Suprapubic skin (tissue), 4 donors: ENCODE measurements around the gene CCDC201. TPM values are rescaled to one million over a fixed set of nuclear protein-coding genes. Genes with fewer than 3 reads are reported as not detected.

Experiments used
- DNase-seq, 2 donors: peaks; one replicate each; pipeline ENCODE4 v3.0.0-alpha.2; 2019; ENCODE audit warnings: low spot score in 2 of 2
- H3K27ac ChIP-seq: fragments of 200-600 bp; sonication (generic); one replicate; pipeline ENCODE4 v1.5.1; 2019
- H3K27me3 ChIP-seq: fragments of 200-600 bp; sonication (generic); one replicate; pipeline ENCODE4 v1.5.1; 2019
- H3K36me3 ChIP-seq: fragments of 200-600 bp; sonication (generic); one replicate; pipeline ENCODE4 v1.5.1; 2019
- H3K4me1 ChIP-seq: fragments of 200-600 bp; sonication (generic); one replicate; pipeline ENCODE4 v1.5.1; 2019
- H3K4me3 ChIP-seq: fragments of 200-600 bp; sonication (generic); one replicate; pipeline ENCODE4 v1.5.1; 2019; ENCODE audit warnings: mild to moderate bottlenecking
- H3K9me3 ChIP-seq: fragments of 200-600 bp; sonication (generic); one replicate; pipeline ENCODE4 v1.5.1; 2019
- EP300 ChIP-seq: sonication (generic); formaldehyde crosslinking; IDR thresholded peaks from one replicate; pipeline ENCODE4 v1.6.1; 2017; ENCODE audit warnings: antibody characterized with exemption
- POLR2A ChIP-seq, 2 donors: fragments of 450-650 bp; IDR thresholded peaks; one replicate each; pipeline ENCODE4 v1.6.1; 2017; ENCODE audit warnings: antibody characterized with exemption in 2 of 2, mild to moderate bottlenecking in 2 of 2, moderate library complexity in 2 of 2
- POLR2AphosphoS5 ChIP-seq, 3 donors: sonication (generic); formaldehyde crosslinking; IDR thresholded peaks; one replicate each; pipeline ENCODE4 v1.6.1; 2017; ENCODE audit warnings: antibody characterized with exemption in 3 of 3
- WGBS: methylation state at CpG from one replicate; pipeline ENCODE4 v1.1.5; 2018; 5-methylcytosine and 5-hydroxymethylcytosine counted together
- total RNA-seq, 4 donors: library from RNA; depleted of rRNA; stranded (reverse); fragments of >200 nt; gene quantifications; one replicate each; pipeline ENCODE4 v1.1.0, GENCODE V29; 2016
- TF ChIP-seq, protein P1 (sequence below), 2 donors: fragments of 200-600 bp in 1 of 2; fragments of 450-650 bp in 1 of 2; sonication (generic) in 1 of 2; IDR thresholded peaks; one replicate each; pipeline ENCODE4 v1.5.1; 2016 to 2019; ENCODE audit warnings: antibody characterized with exemption in 2 of 2, mild to moderate bottlenecking in 1 of 2, moderate library complexity in 1 of 2

Gene CCDC201
- total RNA-seq, 4 donors from 2014 or later: not detected

DNA sequence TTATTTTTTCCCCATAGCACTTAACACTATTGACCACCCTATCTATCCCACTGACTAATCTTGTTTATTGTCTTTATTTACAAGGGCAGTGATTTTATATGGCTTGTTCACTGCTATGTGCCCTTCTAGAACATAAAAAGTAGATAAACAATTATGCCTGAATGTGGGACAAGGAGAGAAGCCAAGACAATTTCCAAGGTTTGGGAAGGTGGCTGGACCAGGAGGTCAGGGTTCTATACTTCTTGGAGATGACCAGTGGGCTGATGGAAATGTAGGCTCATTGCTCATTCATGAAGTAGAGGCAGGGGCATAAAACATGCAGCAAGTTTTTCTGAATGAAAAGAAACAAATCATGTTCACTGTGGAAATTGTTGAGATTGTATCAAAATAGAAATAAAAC lies 36.7 kb upstream of the CCDC201 start:
- no peak overlapping the region for H3K27ac ChIP-seq
- no peak overlapping the region for H3K4me3 ChIP-seq
- H3K4me1 ChIP-seq: no peaks in the 10 kb centered on the region
- peaks cover 22% of the 10 kb centered on the region for H3K36me3 ChIP-seq
- no peaks in the 10 kb centered on the region for H3K27me3 ChIP-seq
- TF ChIP-seq POLR2A (IDR thresholded peaks at IDR 0.05) (no peak), EP300 (no peak), POLR2AphosphoS5 (IDR thresholded peaks at IDR 0.05) (no peak)
- TF ChIP-seq, protein P1, sequence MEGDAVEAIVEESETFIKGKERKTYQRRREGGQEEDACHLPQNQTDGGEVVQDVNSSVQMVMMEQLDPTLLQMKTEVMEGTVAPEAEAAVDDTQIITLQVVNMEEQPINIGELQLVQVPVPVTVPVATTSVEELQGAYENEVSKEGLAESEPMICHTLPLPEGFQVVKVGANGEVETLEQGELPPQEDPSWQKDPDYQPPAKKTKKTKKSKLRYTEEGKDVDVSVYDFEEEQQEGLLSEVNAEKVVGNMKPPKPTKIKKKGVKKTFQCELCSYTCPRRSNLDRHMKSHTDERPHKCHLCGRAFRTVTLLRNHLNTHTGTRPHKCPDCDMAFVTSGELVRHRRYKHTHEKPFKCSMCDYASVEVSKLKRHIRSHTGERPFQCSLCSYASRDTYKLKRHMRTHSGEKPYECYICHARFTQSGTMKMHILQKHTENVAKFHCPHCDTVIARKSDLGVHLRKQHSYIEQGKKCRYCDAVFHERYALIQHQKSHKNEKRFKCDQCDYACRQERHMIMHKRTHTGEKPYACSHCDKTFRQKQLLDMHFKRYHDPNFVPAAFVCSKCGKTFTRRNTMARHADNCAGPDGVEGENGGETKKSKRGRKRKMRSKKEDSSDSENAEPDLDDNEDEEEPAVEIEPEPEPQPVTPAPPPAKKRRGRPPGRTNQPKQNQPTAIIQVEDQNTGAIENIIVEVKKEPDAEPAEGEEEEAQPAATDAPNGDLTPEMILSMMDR (IDR thresholded peaks at IDR 0.05): no peak
- H3K9me3 ChIP-seq: no peaks in the 10 kb centered on the region
- DNase-seq: no peak

DNA sequence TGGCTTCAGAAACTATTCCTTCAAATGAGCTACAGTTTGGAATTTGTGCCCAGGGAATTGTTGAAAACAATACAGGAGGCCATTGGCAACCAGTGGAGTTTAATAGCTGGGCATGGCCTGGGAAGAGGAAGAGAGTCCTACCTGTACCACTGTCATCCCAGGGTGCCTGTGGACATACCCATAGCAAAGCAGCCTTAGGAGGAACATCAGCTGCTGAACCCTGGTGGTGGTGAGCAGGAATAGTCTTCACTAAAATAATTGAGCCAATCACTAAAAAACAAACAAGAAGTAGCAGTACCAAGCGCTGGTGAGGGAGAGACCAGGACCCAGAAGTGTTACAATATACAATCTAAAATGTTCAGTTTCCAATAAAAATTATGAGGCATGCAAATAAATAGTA lies 29.9 kb upstream of the CCDC201 start:
- H3K9me3 ChIP-seq: no peaks in the 10 kb centered on the region
- no peaks in the 10 kb centered on the region for H3K27me3 ChIP-seq
- TF ChIP-seq EP300 (no peak), POLR2A (IDR thresholded peaks at IDR 0.05) (no peak)
- no peak for DNase-seq
- WGBS: 88% methylated on average over 1 of the region's 1 CpG
- no peaks in the 10 kb centered on the region for H3K36me3 ChIP-seq
- H3K4me1 ChIP-seq: no peaks in the 10 kb centered on the region
- no peak overlapping the region for H3K4me3 ChIP-seq
- H3K27ac ChIP-seq: no peak overlapping the region

DNA sequence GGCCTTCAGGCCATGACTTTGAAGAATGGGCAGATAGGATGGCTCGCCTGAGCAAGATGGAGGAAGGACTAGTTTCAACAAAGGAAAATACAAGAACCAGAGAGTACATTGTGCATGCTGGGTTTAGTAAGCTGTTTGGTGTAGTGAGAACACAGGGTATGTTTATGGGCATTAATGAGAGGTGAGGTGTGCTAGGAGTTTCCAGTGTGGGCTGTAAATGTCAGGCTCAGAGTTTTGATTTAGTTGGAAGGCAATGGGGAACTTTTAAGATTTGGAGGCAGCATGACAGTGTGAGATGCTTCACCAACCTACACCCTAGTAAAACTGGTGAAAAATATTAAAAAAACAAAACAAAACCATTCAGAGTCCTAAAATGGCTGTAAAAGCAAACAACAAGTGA lies 28.7 kb upstream of the CCDC201 start:
- no peaks in the 10 kb centered on the region for H3K4me1 ChIP-seq
- no peaks in the 10 kb centered on the region for H3K27me3 ChIP-seq
- 85% methylated on average over 1 of the region's 1 CpG for WGBS
- TF ChIP-seq POLR2A (IDR thresholded peaks at IDR 0.05) (no peak), POLR2AphosphoS5 (IDR thresholded peaks at IDR 0.05) (no peak), EP300 (no peak)
- TF ChIP-seq, protein P1 (IDR thresholded peaks at IDR 0.05): no peak
- no peak for DNase-seq
- no peaks in the 10 kb centered on the region for H3K36me3 ChIP-seq
- H3K9me3 ChIP-seq: no peaks in the 10 kb centered on the region
- no peak overlapping the region for H3K4me3 ChIP-seq
- H3K27ac ChIP-seq: no peak overlapping the region

DNA sequence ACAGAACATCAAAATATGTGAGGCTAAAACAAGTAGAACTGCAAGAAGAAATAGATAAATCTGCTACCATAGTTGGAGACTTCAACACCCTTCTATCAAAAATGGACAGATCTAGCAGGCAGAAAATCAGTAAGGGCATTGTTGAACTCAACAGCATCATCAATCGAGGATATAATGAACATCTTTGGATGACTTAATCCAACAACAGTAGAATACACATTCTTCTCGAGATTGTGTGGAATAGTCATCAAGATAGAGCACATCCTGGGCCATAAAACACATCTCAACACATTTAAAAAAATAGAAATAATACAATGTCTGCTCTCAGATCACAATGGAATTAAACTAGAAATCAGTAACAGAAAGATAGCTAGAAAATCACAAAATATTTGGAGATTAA lies 25.3 kb upstream of the CCDC201 start:
- no peak overlapping the region for H3K27ac ChIP-seq
- no peaks in the 10 kb centered on the region for H3K4me1 ChIP-seq
- TF ChIP-seq, protein P1 (IDR thresholded peaks at IDR 0.05): no peak
- no peak for TF ChIP-seq POLR2AphosphoS5 (IDR thresholded peaks at IDR 0.05)
- no peak for TF ChIP-seq POLR2A (IDR thresholded peaks at IDR 0.05)
- no peak for TF ChIP-seq EP300
- H3K9me3 ChIP-seq: no peaks in the 10 kb centered on the region
- DNase-seq: no peak
- no peaks in the 10 kb centered on the region for H3K36me3 ChIP-seq
- 70% methylated on average over 2 of the region's 2 CpGs for WGBS
- H3K4me3 ChIP-seq: no peak overlapping the region
- H3K27me3 ChIP-seq: peaks cover 10% of the 10 kb centered on the region

DNA sequence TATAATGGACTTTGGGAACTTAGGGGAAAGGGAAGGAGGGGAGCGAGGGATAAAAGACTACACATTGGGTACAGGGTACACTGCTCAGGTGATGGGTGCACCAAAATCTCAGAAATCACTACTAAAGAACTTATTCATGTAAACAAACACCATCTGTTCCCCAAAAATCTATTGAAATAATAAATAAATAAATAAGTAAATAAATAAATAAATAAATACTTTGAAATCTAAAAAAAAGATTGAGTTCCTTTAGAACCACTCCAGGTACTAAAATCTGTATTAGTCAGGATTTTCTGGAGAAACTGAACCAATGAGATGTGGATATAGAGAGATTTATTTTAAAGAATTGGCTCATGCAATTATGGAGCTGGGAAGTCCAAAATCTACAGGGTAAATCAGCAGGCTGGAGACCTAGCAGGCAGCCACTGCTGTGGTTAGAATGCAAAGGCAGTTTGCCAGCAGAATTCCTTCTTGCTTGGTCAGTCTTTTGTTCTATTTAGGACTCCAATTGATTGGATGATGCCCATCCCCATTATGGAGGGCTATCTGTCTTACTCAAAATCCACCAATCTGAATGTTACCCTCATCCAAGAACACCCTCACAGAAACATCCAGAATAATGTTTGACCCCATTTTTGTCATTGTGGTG lies 24.3 kb upstream of the CCDC201 start:
- no peak overlapping the region for H3K27ac ChIP-seq
- TF ChIP-seq EP300: no peak
- TF ChIP-seq, protein P1 (IDR thresholded peaks at IDR 0.05): no peak
- TF ChIP-seq POLR2AphosphoS5 (IDR thresholded peaks at IDR 0.05): no peak
- TF ChIP-seq POLR2A (IDR thresholded peaks at IDR 0.05): no peak
- no peaks in the 10 kb centered on the region for H3K9me3 ChIP-seq
- WGBS: 100% methylated on average over 1 of the region's 1 CpG
- DNase-seq: no peak
- no peaks in the 10 kb centered on the region for H3K4me1 ChIP-seq
- no peak overlapping the region for H3K4me3 ChIP-seq
- no peaks in the 10 kb centered on the region for H3K36me3 ChIP-seq
- H3K27me3 ChIP-seq: peaks cover 10% of the 10 kb centered on the region

DNA sequence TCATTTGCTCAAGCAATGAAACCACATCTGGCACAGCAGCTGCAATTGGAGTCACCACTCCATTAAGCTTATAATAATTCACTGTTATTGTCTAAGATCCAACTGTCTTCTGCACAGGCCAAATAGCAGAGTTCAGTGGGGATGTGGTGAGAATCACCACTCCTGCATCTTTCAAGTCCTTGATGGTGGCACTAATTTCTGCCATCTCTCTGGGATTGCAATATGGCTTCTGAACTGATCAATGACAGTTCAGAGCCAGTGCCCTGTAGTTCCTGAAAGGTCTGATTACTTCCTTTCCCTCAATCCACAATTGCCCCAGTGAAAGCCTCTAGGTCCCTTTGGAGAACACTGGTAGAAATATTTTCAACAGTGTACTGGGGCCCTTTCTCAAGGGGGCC lies 21.8 kb upstream of the CCDC201 start:
- no peak for TF ChIP-seq EP300
- TF ChIP-seq, protein P1 (IDR thresholded peaks at IDR 0.05): no peak
- no peak for TF ChIP-seq POLR2AphosphoS5 (IDR thresholded peaks at IDR 0.05)
- TF ChIP-seq POLR2A (IDR thresholded peaks at IDR 0.05): no peak
- H3K4me1 ChIP-seq: no peaks in the 10 kb centered on the region

More for the DNA sequence above, 21.8 kb upstream of the CCDC201 start:
- H3K9me3 ChIP-seq: no peaks in the 10 kb centered on the region
- H3K36me3 ChIP-seq: no peaks in the 10 kb centered on the region
- H3K27ac ChIP-seq: no peak overlapping the region
- DNase-seq: no peak
- H3K27me3 ChIP-seq: peaks cover 20% of the 10 kb centered on the region
- no peak overlapping the region for H3K4me3 ChIP-seq
